GM13976 (cell line): Measurements from ENCODE around the gene UBR3.

Source experiments
- DNase-seq: peaks from one replicate; pipeline ENCODE4 v3.0.0; 2012; ENCODE audit warnings: low spot score
- in situ Hi-C: fragments of 300-500 bp; cut with MboI; formaldehyde crosslinking; loops from one replicate; pipeline ENCODE4 v1.12.0; 2022; ENCODE audit warnings: low sequenced_read_pairs, mixed read lengths, inconsistent platforms; ENCODE audit not compliant: unreplicated experiment
- TF ChIP-seq, protein P1 (sequence below): IDR thresholded peaks from 2 replicates; pipeline ENCODE4 v1.5.1; 2012; ENCODE audit warnings: borderline replicate concordance, mild to moderate bottlenecking; ENCODE audit not compliant: insufficient read depth; ENCODE audit errors: extremely low read depth, missing control alignments, control extremely low read depth

The UBR3 gene

DNA sequence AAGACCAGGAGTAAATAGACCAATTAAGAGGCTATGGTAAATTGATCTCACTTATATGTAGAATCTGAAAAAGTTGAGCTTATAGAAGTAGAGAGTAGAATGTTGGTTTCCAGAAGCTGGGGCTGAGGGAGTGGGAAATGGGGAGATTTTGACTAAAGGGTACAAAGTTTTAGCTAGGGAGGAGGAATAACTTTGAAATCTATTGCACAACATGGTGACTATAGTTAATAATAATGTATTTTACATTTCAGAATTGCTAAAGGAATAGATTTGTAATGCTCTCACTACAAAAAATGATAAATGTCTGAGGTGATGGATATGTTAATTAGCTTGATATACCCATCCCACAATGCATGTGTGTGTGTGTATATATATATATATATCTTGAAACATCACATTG is 82.1 kb downstream of the UBR3 start:
- DNase-seq: no peak
- in situ Hi-C loops: no loop called here
- TF ChIP-seq, protein P1, sequence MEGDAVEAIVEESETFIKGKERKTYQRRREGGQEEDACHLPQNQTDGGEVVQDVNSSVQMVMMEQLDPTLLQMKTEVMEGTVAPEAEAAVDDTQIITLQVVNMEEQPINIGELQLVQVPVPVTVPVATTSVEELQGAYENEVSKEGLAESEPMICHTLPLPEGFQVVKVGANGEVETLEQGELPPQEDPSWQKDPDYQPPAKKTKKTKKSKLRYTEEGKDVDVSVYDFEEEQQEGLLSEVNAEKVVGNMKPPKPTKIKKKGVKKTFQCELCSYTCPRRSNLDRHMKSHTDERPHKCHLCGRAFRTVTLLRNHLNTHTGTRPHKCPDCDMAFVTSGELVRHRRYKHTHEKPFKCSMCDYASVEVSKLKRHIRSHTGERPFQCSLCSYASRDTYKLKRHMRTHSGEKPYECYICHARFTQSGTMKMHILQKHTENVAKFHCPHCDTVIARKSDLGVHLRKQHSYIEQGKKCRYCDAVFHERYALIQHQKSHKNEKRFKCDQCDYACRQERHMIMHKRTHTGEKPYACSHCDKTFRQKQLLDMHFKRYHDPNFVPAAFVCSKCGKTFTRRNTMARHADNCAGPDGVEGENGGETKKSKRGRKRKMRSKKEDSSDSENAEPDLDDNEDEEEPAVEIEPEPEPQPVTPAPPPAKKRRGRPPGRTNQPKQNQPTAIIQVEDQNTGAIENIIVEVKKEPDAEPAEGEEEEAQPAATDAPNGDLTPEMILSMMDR: no peak

DNA sequence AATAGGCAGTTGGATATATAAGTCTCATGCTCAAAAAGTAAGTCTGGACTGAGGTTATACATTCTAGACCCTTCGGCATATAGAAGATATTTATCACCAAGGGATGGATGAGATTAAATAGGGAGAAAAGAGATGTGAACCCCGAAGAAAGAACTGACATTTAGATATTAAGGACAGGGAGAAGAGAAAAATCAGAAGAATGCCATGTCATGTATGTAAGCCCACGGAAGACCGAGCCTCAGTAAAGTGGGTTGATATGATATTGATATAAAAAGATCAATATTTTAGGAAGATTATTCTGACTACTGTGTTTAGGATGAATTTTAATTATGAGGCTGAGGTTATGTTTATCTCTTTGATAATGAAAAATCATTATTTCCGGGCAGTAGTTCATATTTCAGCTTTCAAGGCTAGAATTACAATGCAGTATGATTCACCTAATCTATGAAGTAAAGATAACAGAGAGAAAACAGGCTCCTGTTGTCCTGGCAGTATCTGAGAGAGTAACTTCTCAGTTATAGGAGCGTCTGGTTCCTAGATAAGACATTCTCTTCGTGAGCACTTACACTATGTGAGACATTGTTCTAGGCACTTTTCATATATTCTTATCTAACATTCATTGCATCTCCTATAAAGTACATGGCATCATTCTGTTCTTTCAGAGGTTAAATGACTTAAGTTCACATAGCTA is 83.0 kb downstream of the UBR3 start:
- TF ChIP-seq, protein P1: no peak
- no peak for DNase-seq
- in situ Hi-C loops: no loop called here

DNA sequence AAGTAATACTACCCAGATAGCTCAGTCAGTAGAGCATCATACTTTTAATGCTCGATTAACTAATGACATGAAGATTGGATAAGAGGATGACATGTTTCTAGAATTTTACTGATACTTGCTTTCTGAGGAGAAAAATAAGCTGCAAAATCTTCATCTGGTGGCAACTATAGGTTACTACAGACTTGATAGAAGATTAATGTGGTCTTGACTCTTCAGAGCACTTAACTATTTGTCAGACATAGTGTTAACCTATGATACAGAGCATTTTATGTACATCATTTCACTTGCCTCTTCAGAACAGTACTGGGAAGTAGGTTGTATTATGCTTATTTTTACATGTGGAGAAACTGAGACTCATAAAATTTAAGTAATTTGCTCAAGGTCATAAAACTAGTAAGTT is 83.9 kb downstream of the UBR3 start:
- TF ChIP-seq, protein P1: no peak
- in situ Hi-C loops: no loop called here
- no peak for DNase-seq

DNA sequence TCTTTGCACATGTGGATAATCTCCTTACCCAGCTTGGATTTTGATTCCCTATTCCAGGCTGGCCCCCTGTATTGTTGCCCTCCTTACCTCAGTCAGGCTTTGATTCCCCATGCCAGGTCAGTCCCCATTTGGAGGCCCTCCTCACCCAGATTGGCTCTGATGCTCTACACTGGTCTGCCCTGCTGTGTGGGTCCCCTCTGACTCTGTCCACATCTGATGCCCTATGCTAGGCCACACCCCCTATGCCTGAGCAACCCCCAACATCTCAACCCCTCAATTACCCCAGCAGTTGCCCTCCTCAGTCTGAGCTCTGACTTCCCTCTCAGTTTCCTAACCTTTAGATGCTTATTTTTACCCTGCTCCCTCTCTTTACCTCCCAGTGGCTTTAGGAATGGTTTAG is 89.4 kb downstream of the UBR3 start:
- in situ Hi-C loops: no loop called here
- TF ChIP-seq, protein P1: no peak
- no peak for DNase-seq

DNA sequence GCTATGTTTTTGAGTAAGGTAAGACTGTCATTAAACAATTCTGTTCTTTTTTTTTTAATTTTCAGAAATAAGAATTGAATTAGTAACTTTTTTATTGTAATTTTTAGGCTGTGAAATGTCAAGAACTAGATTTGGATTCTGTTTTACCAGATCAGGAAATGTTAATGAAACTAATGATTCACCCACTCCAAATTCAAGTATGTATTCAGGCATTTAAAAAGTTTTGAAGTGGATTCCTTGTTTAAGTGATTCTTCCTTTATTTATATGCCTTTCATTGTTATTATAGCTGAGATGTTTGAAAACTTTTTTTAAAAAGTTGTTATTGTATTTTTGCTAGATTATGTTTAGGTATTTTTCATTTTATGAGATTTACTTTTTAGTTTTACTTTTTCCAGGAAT is 96.7 kb downstream of the UBR3 start:
- TF ChIP-seq, protein P1: no peak
- in situ Hi-C loops: loop anchor here (10.0 kb wide), 1 partner anchor 99 kb away; the partner anchor contains the start of genes METTL5 and UBR3
- DNase-seq: no peak

DNA sequence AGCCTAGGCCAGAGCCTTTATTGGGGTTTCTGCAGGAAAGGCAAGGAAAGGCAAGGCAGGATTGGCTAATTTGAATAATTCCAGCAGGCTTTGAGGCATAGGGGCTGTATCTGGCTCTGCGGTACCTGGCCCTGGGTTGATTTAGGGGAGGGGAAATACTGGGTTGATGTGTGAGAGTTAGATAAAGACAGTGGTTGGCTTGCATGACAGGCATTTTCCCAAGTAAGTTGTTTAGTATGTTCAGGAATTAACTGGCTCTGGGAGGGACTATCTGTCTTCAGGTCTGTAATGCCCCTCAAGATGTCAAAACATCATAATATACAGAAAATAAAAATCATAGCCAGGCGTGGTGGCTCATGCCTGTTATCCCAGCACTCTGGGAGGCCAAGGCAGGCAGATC is 98.7 kb downstream of the UBR3 start:
- no peak for DNase-seq
- in situ Hi-C loops: loop anchor here (10.0 to 25.0 kb wide), 2 partner anchors 101 to 886 kb away; partner anchors contain the start of genes GAD1, METTL5 and UBR3
- TF ChIP-seq, protein P1: no peak

DNA sequence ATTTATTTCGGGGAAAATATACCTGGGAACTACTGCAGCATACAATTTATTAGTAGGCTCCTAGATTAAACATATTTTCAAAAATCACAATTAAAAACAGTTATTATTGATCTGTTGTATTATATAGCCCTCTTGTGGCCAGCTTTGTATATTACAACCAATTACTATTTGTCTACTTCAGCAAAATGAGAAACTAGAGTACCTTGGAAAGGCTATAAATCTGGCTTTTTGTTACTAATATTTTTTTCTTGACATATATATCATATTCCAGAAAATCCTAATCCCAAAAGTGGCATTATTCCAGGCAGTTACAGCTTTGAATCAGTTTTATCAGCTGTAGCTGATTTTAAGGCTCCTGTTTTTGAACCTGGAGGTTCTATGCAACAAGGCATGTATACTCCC is 101.2 kb downstream of the UBR3 start:
- TF ChIP-seq, protein P1: peak; percentile 54
- in situ Hi-C loops: loop anchor here (10.0 to 25.0 kb wide), 2 partner anchors 104 to 884 kb away; partner anchors contain the start of genes GAD1, METTL5 and UBR3
- peak; percentile 34 for DNase-seq
